Measurements from ENCODE around the gene ATP2C2. TPM values are rescaled to one million over a fixed set of nuclear protein-coding genes. Genes with fewer than 3 reads are reported as not detected.

Gene ATP2C2
- total RNA-seq, 1 experiment from 2014 or later, result 4.3 TPM

DNA sequence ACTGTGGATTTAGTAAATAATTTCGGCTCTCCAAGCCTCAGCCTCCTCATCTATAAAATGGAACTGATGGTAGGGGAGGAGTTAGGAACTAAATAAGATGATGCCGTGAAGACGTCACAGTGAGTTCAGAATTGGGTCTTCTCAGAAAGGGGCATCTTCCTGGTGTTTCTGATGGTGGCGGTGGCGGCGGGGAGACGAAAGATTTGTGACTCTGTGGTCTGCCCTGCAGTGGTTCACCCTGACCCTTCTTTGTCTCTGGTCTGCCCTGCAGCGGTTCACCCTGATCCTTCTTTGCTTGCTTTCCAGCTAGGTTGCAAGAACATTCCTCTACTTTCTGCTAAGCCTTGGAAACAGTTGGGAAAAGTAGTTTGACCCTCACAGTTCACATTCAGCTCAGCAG, 39.3 kb upstream of the ATP2C2 start:
- ChIA-PET CTCF (interaction anchor here (1.2 to 1.3 kb wide), 2 partner anchors 21 to 52 kb away, joined by 4 to 5 read pairs; no protein-coding TSS in a partner anchor), POLR2A (no interaction called here)
- ATAC-seq, result no peak
- Mint-ChIP-seq H3K9me3 (no peaks in the 10 kb centered on the region), H3K4me1 (peaks cover 8% of the 10 kb centered on the region), H3K36me3 (no peaks in the 10 kb centered on the region), H3K4me3 (no peak overlapping the region), H3K27me3 (ENCODE audit: low read depth) (no peaks in the 10 kb centered on the region), H3K27ac (no peak overlapping the region)
- no peak for DNase-seq (ENCODE audit: low spot score)
- TF ChIP-seq SOX15 (CRISPR knock-in tag; IDR thresholded peaks at IDR 0.05) (no peak), KAT7 (CRISPR knock-in tag; IDR thresholded peaks at IDR 0.05; ENCODE audit: borderline replicate concordance) (no peak), NR3C1 (CRISPR knock-in tag; conservative IDR thresholded peaks at IDR 0.05; ENCODE audit: low read depth) (no peak), NFE2L1 (CRISPR knock-in tag; IDR thresholded peaks at IDR 0.05) (no peak)

DNA sequence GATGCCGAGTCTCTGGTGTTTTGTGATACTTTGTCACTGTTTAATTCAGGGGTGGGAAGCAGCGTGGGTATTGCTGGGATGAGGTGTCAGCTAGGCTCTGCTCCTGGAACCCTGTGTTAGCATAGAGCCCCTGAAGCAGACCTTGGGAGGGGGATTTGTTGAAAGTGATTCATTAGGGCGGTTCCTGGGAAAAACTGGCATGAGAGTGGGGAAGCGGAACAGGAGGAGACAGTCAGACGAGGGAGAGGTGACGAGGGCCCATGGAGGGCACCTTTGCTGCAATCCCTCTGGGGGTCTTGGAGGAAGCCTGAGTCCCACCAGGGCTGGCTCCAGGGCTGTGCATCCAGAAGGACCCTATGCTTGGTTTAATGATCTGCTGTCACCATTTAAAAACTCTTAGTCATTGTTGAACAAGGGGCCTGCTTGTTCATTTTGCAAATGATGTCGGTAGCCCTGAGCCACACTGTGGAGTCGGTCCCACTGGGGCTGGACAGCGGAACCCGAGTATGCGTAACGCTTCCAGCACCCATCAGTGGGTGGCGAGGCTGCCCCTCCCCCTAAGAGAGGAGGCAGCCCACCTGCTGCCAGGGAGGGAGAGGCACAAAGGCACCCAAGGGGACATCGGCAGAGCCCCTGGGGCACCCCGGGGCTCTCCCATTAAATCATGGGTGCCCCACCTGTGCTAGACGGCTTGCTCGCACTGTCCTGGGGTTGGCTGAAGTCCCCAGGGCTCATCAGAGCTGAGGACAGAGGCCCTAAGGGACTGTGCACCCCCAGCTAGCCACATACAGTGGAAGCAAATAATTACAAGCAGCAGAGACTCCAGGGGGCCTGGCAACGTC, 38.3 kb upstream of the ATP2C2 start:
- POLR2A ChIA-PET, result no interaction called here
- Mint-ChIP-seq H3K27me3 (ENCODE audit: low read depth) (no peaks in the 10 kb centered on the region), H3K4me1 (peaks cover 8% of the 10 kb centered on the region), H3K9me3 (no peaks in the 10 kb centered on the region), H3K4me3 (no peak overlapping the region), H3K36me3 (no peaks in the 10 kb centered on the region), H3K27ac (no peak overlapping the region)
- no peak for ATAC-seq
- CTCF ChIA-PET, result interaction anchor here (1.2 kb wide), 1 partner anchor 53 kb away, joined by 5 read pairs; no protein-coding TSS in a partner anchor
- DNase-seq (ENCODE audit: low spot score), result no peak
- no peak for TF ChIP-seq GABPB1 (CRISPR knock-in tag; IDR thresholded peaks at IDR 0.05)
- TF ChIP-seq, protein P1, sequence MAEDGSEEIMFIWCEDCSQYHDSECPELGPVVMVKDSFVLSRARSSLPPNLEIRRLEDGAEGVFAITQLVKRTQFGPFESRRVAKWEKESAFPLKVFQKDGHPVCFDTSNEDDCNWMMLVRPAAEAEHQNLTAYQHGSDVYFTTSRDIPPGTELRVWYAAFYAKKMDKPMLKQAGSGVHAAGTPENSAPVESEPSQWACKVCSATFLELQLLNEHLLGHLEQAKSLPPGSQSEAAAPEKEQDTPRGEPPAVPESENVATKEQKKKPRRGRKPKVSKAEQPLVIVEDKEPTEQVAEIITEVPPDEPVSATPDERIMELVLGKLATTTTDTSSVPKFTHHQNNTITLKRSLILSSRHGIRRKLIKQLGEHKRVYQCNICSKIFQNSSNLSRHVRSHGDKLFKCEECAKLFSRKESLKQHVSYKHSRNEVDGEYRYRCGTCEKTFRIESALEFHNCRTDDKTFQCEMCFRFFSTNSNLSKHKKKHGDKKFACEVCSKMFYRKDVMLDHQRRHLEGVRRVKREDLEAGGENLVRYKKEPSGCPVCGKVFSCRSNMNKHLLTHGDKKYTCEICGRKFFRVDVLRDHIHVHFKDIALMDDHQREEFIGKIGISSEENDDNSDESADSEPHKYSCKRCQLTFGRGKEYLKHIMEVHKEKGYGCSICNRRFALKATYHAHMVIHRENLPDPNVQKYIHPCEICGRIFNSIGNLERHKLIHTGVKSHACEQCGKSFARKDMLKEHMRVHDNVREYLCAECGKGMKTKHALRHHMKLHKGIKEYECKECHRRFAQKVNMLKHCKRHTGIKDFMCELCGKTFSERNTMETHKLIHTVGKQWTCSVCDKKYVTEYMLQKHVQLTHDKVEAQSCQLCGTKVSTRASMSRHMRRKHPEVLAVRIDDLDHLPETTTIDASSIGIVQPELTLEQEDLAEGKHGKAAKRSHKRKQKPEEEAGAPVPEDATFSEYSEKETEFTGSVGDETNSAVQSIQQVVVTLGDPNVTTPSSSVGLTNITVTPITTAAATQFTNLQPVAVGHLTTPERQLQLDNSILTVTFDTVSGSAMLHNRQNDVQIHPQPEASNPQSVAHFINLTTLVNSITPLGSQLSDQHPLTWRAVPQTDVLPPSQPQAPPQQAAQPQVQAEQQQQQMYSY (CRISPR knock-in tag; IDR thresholded peaks at IDR 0.05), result peak; percentile 87

DNA sequence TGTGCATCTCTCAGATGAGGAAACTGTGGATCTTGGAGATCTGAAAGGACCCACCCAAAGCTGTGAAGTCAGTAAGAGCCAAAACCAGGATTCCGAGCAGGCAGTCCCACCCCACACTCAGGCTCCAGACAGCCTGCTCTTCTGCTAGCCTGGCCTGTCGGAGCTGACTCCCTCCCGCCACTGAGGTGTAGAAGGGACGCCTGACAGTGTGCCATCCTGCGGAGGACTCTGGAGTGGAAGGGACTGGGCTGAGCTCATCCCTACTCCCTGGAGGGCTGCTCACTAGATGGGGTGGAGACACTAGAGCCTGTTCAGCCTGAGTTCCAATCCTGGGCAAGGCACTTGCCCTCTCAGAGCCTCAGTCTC, 37.7 kb upstream of the ATP2C2 start:
- no peak overlapping the region for H3K4me3 Mint-ChIP-seq

More for the DNA sequence above, 37.7 kb upstream of the ATP2C2 start:
- Mint-ChIP-seq H3K4me1 (peaks cover 8% of the 10 kb centered on the region), H3K9me3 (no peaks in the 10 kb centered on the region), H3K27ac (no peak overlapping the region), H3K36me3 (no peaks in the 10 kb centered on the region), H3K27me3 (ENCODE audit: low read depth) (no peaks in the 10 kb centered on the region)
- DNase-seq (ENCODE audit: low spot score) (no peak), ATAC-seq (no peak)
- CTCF ChIA-PET, result no interaction called here
- POLR2A ChIA-PET, result no interaction called here
- TF ChIP-seq TP53 (CRISPR knock-in tag; IDR thresholded peaks at IDR 0.05), result no peak
- no peak for TF ChIP-seq ZNF671 (CRISPR knock-in tag; IDR thresholded peaks at IDR 0.05)
- TF ChIP-seq, protein P1 (CRISPR knock-in tag; IDR thresholded peaks at IDR 0.05), result peak; percentile 44
- no peak for TF ChIP-seq ZNF423 (CRISPR knock-in tag; IDR thresholded peaks at IDR 0.05)
- TF ChIP-seq GTF2I (CRISPR knock-in tag; conservative IDR thresholded peaks at IDR 0.05), result no peak

All from WTC11 (cell line).